Neural progenitor cell (in vitro differentiated cells): ENCODE results near the gene PRSS8. TPM values are rescaled to one million over a fixed set of nuclear protein-coding genes. Genes with fewer than 3 reads are reported as not detected.
"Not testable (repeated sequence)": the region's sequence is repeated elsewhere in the genome, so short reads cannot be mapped to it uniquely, and the experiment has no call there.

Experiments used
- DNase-seq: peaks from one replicate; pipeline ENCODE4 v3.0.0-alpha.2; 2016; ENCODE audit warnings: low spot score
- H2AFZ ChIP-seq: fragments of 200-600 bp; sonication (generic); replicated peaks from 2 replicates; pipeline ENCODE4 v1.6.1; 2016; ENCODE audit warnings: antibody characterized with exemption
- H3F3A ChIP-seq: fragments of 200-600 bp; sonication (generic); 2 replicates; pipeline ENCODE4 v1.6.1; 2016; ENCODE audit warnings: antibody characterized with exemption, low read depth
- H3K27ac ChIP-seq: fragments of 200-600 bp; sonication (generic); 2 replicates; pipeline ENCODE4 v1.5.1; 2016; ENCODE audit warnings: mild to moderate bottlenecking
- H3K27me3 ChIP-seq: fragments of 200-600 bp; sonication (generic); 2 replicates; pipeline ENCODE4 v1.6.1; 2016; ENCODE audit warnings: mild to moderate bottlenecking, moderate library complexity
- H3K36me3 ChIP-seq: fragments of 200-600 bp; sonication (generic); 2 replicates; pipeline ENCODE4 v1.5.1; 2016
- H3K4me1 ChIP-seq: fragments of 200-600 bp; sonication (generic); 2 replicates; pipeline ENCODE4 v1.6.1; 2016; ENCODE audit warnings: mixed run types
- H3K4me2 ChIP-seq: fragments of 200-600 bp; sonication (generic); 2 replicates; pipeline ENCODE4 v1.6.1; 2016
- H3K4me3 ChIP-seq: fragments of 200-600 bp; sonication (generic); 2 replicates; pipeline ENCODE4 v1.5.1; 2016
- H3K79me2 ChIP-seq: fragments of 200-600 bp; sonication (generic); 2 replicates; pipeline ENCODE4 v1.6.1; 2016; ENCODE audit warnings: low read depth
- H3K9ac ChIP-seq: fragments of 200-600 bp; sonication (generic); 2 replicates; pipeline ENCODE4 v1.6.1; 2016
- H3K9me3 ChIP-seq: fragments of 200-600 bp; sonication (generic); 2 replicates; pipeline ENCODE4 v1.5.1; 2016; ENCODE audit warnings: low read depth
- H4K20me1 ChIP-seq: fragments of 200-600 bp; sonication (generic); 2 replicates; pipeline ENCODE4 v1.6.1; 2016; ENCODE audit warnings: low read depth
- H3K27ac Mint-ChIP-seq: 3 replicates; pipeline ENCODE4 v1.8.0; 2021; ENCODE audit warnings: mixed read lengths
- H3K27me3 Mint-ChIP-seq: 2 replicates; pipeline ENCODE4 v1.8.0; 2022; ENCODE audit warnings: low read depth, mild to moderate bottlenecking, inconsistent platforms, moderate library complexity, mixed read lengths; ENCODE audit not compliant: insufficient read depth
- H3K36me3 Mint-ChIP-seq: 3 replicates; pipeline ENCODE4 v1.8.0; 2021; ENCODE audit warnings: mixed read lengths
- H3K4me1 Mint-ChIP-seq: 3 replicates; pipeline ENCODE4 v1.8.0; 2021; ENCODE audit warnings: mixed read lengths
- H3K4me3 Mint-ChIP-seq: 3 replicates; pipeline ENCODE4 v1.8.0; 2021; ENCODE audit warnings: mild to moderate bottlenecking, moderate library complexity, mixed read lengths
- H3K9me3 Mint-ChIP-seq: 3 replicates; pipeline ENCODE4 v1.8.0; 2020; ENCODE audit warnings: mixed read lengths
- EZH2 ChIP-seq: fragments of 200-600 bp; sonication (generic); IDR thresholded peaks from 2 replicates; pipeline ENCODE4 v1.6.1; 2017; ENCODE audit warnings: antibody characterized with exemption, mild to moderate bottlenecking, moderate library complexity
- EZH2phosphoT487 ChIP-seq: fragments of 200-600 bp; sonication (generic); IDR thresholded peaks from 2 replicates; pipeline ENCODE4 v1.6.1; 2017; ENCODE audit warnings: antibody characterized with exemption
- total RNA-seq: library from RNA; depleted of rRNA; stranded (reverse); fragments of >200 nt; gene quantifications from 2 replicates; pipeline ENCODE4 v1.2.3, GENCODE V29; 2015; ENCODE audit warnings: low replicate concordance
- TF ChIP-seq, protein P1 (sequence below): fragments of 200-600 bp; sonication (generic); IDR thresholded peaks from 2 replicates; pipeline ENCODE4 v1.5.1; 2017; ENCODE audit warnings: antibody characterized with exemption, mild to moderate bottlenecking

The PRSS8 gene
- total RNA-seq, 1 donor from 2014 or later: 2.7 TPM

- Histone ChIP-seq H3F3A (peaks cover 15% of the 10 kb centered on the region), H3K36me3 (no peaks in the 10 kb centered on the region), H3K9me3 (no peaks in the 10 kb centered on the region), H3K27me3 (peaks cover 57% of the 10 kb centered on the region), H3K4me1 (peaks cover 13% of the 10 kb centered on the region), H3K4me2 (no peak overlapping the region), H3K27ac (no peak overlapping the region), H4K20me1 (no peaks in the 10 kb centered on the region), H3K79me2 (no peaks in the 10 kb centered on the region), H3K4me3 (no peak overlapping the region), H3K9ac (no peak overlapping the region), H2AFZ (no peak overlapping the region)
- Mint-ChIP-seq H3K36me3 (peaks cover 1% of the 10 kb centered on the region), H3K27ac (no peak overlapping the region), H3K27me3 (peaks cover 12% of the 10 kb centered on the region), H3K4me3 (no peak overlapping the region), H3K9me3 (no peaks in the 10 kb centered on the region), H3K4me1 (peaks cover 16% of the 10 kb centered on the region)
- DNase-seq: no peak
- no peak for TF ChIP-seq EZH2phosphoT487
- TF ChIP-seq EZH2: no peak
- TF ChIP-seq, protein P1, sequence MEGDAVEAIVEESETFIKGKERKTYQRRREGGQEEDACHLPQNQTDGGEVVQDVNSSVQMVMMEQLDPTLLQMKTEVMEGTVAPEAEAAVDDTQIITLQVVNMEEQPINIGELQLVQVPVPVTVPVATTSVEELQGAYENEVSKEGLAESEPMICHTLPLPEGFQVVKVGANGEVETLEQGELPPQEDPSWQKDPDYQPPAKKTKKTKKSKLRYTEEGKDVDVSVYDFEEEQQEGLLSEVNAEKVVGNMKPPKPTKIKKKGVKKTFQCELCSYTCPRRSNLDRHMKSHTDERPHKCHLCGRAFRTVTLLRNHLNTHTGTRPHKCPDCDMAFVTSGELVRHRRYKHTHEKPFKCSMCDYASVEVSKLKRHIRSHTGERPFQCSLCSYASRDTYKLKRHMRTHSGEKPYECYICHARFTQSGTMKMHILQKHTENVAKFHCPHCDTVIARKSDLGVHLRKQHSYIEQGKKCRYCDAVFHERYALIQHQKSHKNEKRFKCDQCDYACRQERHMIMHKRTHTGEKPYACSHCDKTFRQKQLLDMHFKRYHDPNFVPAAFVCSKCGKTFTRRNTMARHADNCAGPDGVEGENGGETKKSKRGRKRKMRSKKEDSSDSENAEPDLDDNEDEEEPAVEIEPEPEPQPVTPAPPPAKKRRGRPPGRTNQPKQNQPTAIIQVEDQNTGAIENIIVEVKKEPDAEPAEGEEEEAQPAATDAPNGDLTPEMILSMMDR: no peak
Observed at GRCh38 chr16:31145398-31145990, 10.0 kb upstream of the PRSS8 start.

GRCh38 chr16:31144418-31144817 lies 8.9 kb upstream of the PRSS8 start:
- H3K4me3 ChIP-seq, H3K79me2 ChIP-seq, H2AFZ ChIP-seq, H3K36me3 ChIP-seq, H3K4me2 ChIP-seq, H3K36me3 Mint-ChIP-seq, H4K20me1 ChIP-seq, DNase-seq, H3K4me3 Mint-ChIP-seq, H3K9me3 Mint-ChIP-seq, H3K27ac ChIP-seq, H3K9me3 ChIP-seq, H3K4me1 ChIP-seq, H3K9ac ChIP-seq, H3K27ac Mint-ChIP-seq: not testable (repeated sequence)
- Histone ChIP-seq H3F3A (peaks cover 14% of the 10 kb centered on the region), H3K27me3 (peaks cover 55% of the 10 kb centered on the region)
- peaks cover 12% of the 10 kb centered on the region for H3K27me3 Mint-ChIP-seq
- H3K4me1 Mint-ChIP-seq: peaks cover 18% of the 10 kb centered on the region

DNA sequence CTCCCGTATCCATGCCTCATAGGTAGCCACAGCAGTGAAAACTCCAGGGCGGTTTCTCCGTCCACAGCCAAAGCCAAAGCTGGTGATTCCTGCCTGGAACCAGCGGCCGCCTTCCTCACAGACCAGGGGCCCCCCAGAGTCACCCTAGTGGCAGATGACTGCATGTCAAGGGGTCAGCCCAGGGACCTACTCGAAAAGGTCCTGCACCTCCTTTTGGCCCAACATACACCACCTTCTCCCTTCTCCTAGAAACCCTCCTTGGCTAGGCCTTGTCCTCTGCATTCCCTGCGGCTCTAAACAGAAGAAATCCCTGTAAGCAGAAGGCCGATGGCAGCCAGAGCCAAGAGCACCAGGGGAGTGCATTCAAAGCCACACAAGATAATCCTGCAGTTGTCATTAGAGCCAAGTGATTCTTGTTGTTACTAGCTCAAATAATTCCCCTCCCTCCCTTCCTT lies 8.2 kb upstream of the PRSS8 start:
- peaks cover 48% of the 10 kb centered on the region for H3K27me3 ChIP-seq
- H3K4me1 ChIP-seq: peaks cover 5% of the 10 kb centered on the region
- H3K9ac ChIP-seq: no peak overlapping the region
- no peak overlapping the region for H2AFZ ChIP-seq
- no peaks in the 10 kb centered on the region for H3K36me3 ChIP-seq
- no peak for DNase-seq
- no peak overlapping the region for H3K4me2 ChIP-seq
- TF ChIP-seq EZH2: no peak
- TF ChIP-seq, protein P1: peak; percentile 13
- TF ChIP-seq EZH2phosphoT487: no peak
- peak overlapping the region; percentile 70 for H3K4me3 Mint-ChIP-seq
- H3K79me2 ChIP-seq: no peaks in the 10 kb centered on the region
- no peak overlapping the region for H3K27ac ChIP-seq
- H3K4me3 ChIP-seq: no peak overlapping the region
- H3K9me3 ChIP-seq: no peaks in the 10 kb centered on the region
- H4K20me1 ChIP-seq: no peaks in the 10 kb centered on the region
- H3K4me1 Mint-ChIP-seq: peaks cover 18% of the 10 kb centered on the region
- H3K27ac Mint-ChIP-seq: no peak overlapping the region
- H3K9me3 Mint-ChIP-seq: no peaks in the 10 kb centered on the region
- peaks cover 12% of the 10 kb centered on the region for H3K27me3 Mint-ChIP-seq
- peaks cover 14% of the 10 kb centered on the region for H3F3A ChIP-seq
- H3K36me3 Mint-ChIP-seq: peaks cover 1% of the 10 kb centered on the region

DNA sequence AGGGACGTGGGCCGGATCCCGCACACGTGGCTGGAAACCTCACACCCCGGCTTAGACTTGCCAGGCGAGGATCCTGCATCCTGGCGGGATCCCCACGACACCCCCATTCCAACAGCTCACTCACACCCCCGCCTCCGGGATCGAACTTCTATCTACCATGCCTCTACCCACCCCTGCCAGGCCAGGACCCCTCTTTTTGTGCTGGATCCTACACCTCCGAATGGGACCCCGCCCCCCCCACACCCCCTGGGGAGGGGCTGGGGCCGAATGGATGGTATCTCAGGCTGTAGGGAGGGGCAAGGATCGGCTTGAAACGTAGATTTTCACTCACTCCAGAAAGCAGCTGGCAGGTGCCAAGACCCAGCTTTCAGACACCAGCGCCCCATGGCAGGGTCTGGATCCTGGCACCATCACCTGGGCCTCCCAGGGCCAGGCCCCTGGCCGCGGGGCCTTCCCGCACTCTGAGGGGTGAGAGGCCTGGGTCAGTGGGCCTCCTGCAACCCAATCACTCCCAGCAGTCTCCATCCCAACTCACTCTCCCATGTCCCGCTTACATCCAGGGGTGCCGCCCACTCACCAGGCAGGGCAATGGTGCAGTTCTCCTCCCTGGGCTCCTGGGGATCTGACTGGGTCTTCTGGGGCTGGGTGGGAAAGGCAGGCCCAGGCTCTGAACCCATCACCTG lies 7.6 kb upstream of the PRSS8 start:
- TF ChIP-seq, protein P1: no peak
- TF ChIP-seq EZH2phosphoT487: no peak
- TF ChIP-seq EZH2: no peak
- Mint-ChIP-seq H3K9me3 (no peaks in the 10 kb centered on the region), H3K4me3 (peak overlapping the region; percentile 70), H3K36me3 (peaks cover 1% of the 10 kb centered on the region), H3K27ac (no peak overlapping the region), H3K4me1 (peaks cover 22% of the 10 kb centered on the region), H3K27me3 (peaks cover 12% of the 10 kb centered on the region)
- H3K27ac ChIP-seq: no peak overlapping the region
- H3K27me3 ChIP-seq: peaks cover 42% of the 10 kb centered on the region
- no peaks in the 10 kb centered on the region for H4K20me1 ChIP-seq
- peak overlapping the region; percentile 98 for H2AFZ ChIP-seq
- H3K4me1 ChIP-seq: peaks cover 5% of the 10 kb centered on the region
- H3F3A ChIP-seq: peaks cover 14% of the 10 kb centered on the region
- no peak for DNase-seq
- no peaks in the 10 kb centered on the region for H3K79me2 ChIP-seq
- no peaks in the 10 kb centered on the region for H3K9me3 ChIP-seq
- peak overlapping the region; percentile 39 for H3K4me3 ChIP-seq
- no peaks in the 10 kb centered on the region for H3K36me3 ChIP-seq
- H3K4me2 ChIP-seq: peak overlapping the region; percentile 79
- H3K9ac ChIP-seq: no peak overlapping the region
